WTC11 (cell line): ENCODE measurements around the gene PINK1. TPM values are rescaled to one million over a fixed set of nuclear protein-coding genes. Genes with fewer than 3 reads are reported as not detected.

Experiments used
- ARID4B ChIP-seq: sonication (generic); formaldehyde crosslinking; IDR thresholded peaks from 2 replicates; pipeline ENCODE4 v1.8.0; 2023; ENCODE audit warnings: missing genetic modification reagents, mild to moderate bottlenecking, borderline replicate concordance
- ATF1 ChIP-seq: sonication (generic); formaldehyde crosslinking; IDR thresholded peaks from 2 replicates; pipeline ENCODE4 v1.8.1; 2023; ENCODE audit warnings: mild to moderate bottlenecking, moderate library complexity, missing genetic modification reagents
- CBFB ChIP-seq: sonication (generic); formaldehyde crosslinking; IDR thresholded peaks from 2 replicates; pipeline ENCODE4 v1.8.1; 2022; ENCODE audit warnings: mild to moderate bottlenecking, low read depth, missing genetic modification reagents
- ERG ChIP-seq: fragments of 250-450 bp; sonication (Bioruptor Pico); IDR thresholded peaks from 2 replicates; pipeline ENCODE4 v1.8.0; 2021; ENCODE audit warnings: mild to moderate bottlenecking
- ESRRA ChIP-seq: sonication (generic); formaldehyde crosslinking; IDR thresholded peaks from 2 replicates; pipeline ENCODE4 v1.8.1; 2022; ENCODE audit warnings: mild to moderate bottlenecking, missing genetic modification reagents, borderline replicate concordance
- GTF2I ChIP-seq: fragments of 250-450 bp; sonication (Bioruptor Pico); conservative IDR thresholded peaks from 2 replicates; pipeline ENCODE4 v1.4.0; 2021; ENCODE audit warnings: mild to moderate bottlenecking
- HMGXB4 ChIP-seq: sonication (generic); formaldehyde crosslinking; IDR thresholded peaks from 2 replicates; pipeline ENCODE4 v1.8.1; 2023; ENCODE audit warnings: mild to moderate bottlenecking, moderate library complexity, missing genetic modification reagents
- IRF1 ChIP-seq: sonication (generic); formaldehyde crosslinking; IDR thresholded peaks from 2 replicates; pipeline ENCODE4 v1.8.0; 2023; ENCODE audit warnings: missing genetic modification reagents
- IRF2 ChIP-seq: sonication (generic); formaldehyde crosslinking; IDR thresholded peaks from 2 replicates; pipeline ENCODE4 v1.8.0; 2022; ENCODE audit warnings: low read depth, missing genetic modification reagents, borderline replicate concordance
- JAZF1 ChIP-seq: fragments of 250-450 bp; sonication (Bioruptor Pico); IDR thresholded peaks from 2 replicates; pipeline ENCODE4 v1.9.0; 2021; ENCODE audit warnings: moderate library complexity, mild to moderate bottlenecking, inconsistent platforms
- MAX ChIP-seq: sonication (generic); formaldehyde crosslinking; IDR thresholded peaks from 2 replicates; pipeline ENCODE4 v1.8.0; 2022; ENCODE audit warnings: mild to moderate bottlenecking, missing genetic modification reagents
- MXD4 ChIP-seq: fragments of 250-450 bp; sonication (Bioruptor Pico); IDR thresholded peaks from 2 replicates; pipeline ENCODE4 v1.8.0; 2021; ENCODE audit warnings: mild to moderate bottlenecking, moderate library complexity, borderline replicate concordance
- MYBL2 ChIP-seq: sonication (generic); formaldehyde crosslinking; IDR thresholded peaks from 2 replicates; pipeline ENCODE4 v1.8.1; 2023; ENCODE audit warnings: mild to moderate bottlenecking, moderate library complexity, missing genetic modification reagents
- NFATC4 ChIP-seq: fragments of 250-450 bp; sonication (Bioruptor Pico); IDR thresholded peaks from 2 replicates; pipeline ENCODE4 v1.9.0; 2021; ENCODE audit warnings: mild to moderate bottlenecking
- NR3C1 ChIP-seq: sonication (generic); formaldehyde crosslinking; conservative IDR thresholded peaks from 2 replicates; pipeline ENCODE4 v1.8.1; 2023; ENCODE audit warnings: low read depth, mild to moderate bottlenecking, missing genetic modification reagents
- PREB ChIP-seq: sonication (generic); formaldehyde crosslinking; IDR thresholded peaks from 2 replicates; pipeline ENCODE4 v1.8.1; 2022; ENCODE audit warnings: mild to moderate bottlenecking, missing genetic modification reagents, moderate library complexity, borderline replicate concordance
- PRRX2 ChIP-seq: fragments of 250-450 bp; sonication (Bioruptor Pico); IDR thresholded peaks from 2 replicates; pipeline ENCODE4 v1.8.0; 2021; ENCODE audit warnings: mild to moderate bottlenecking
- SOX15 ChIP-seq: fragments of 250-450 bp; sonication (Bioruptor Pico); IDR thresholded peaks from 2 replicates; pipeline ENCODE4 v1.9.0; 2021; ENCODE audit warnings: mild to moderate bottlenecking
- TCF7 ChIP-seq: sonication (generic); formaldehyde crosslinking; IDR thresholded peaks from 2 replicates; pipeline ENCODE4 v1.8.0; 2022; ENCODE audit warnings: mild to moderate bottlenecking, low read depth, missing genetic modification reagents, moderate library complexity
- USF2 ChIP-seq: sonication (generic); formaldehyde crosslinking; IDR thresholded peaks from 2 replicates; pipeline ENCODE4 v1.8.1; 2023; ENCODE audit warnings: mild to moderate bottlenecking, missing genetic modification reagents, moderate library complexity
- ZBTB21 ChIP-seq: sonication (generic); formaldehyde crosslinking; IDR thresholded peaks from 2 replicates; pipeline ENCODE4 v1.8.1; 2023; ENCODE audit warnings: mild to moderate bottlenecking, missing genetic modification reagents, borderline replicate concordance
- ZMAT4 ChIP-seq: fragments of 250-450 bp; sonication (Bioruptor Pico); IDR thresholded peaks from 2 replicates; pipeline ENCODE4 v1.9.0; 2021; ENCODE audit warnings: mild to moderate bottlenecking
- ZNF263 ChIP-seq: sonication (generic); formaldehyde crosslinking; IDR thresholded peaks from 2 replicates; pipeline ENCODE4 v1.8.1; 2022; ENCODE audit warnings: low read depth, mild to moderate bottlenecking, moderate library complexity, missing genetic modification reagents
- ZNF416 ChIP-seq: fragments of 250-450 bp; sonication (Bioruptor Pico); IDR thresholded peaks from 2 replicates; pipeline ENCODE4 v1.9.0; 2021; ENCODE audit warnings: mild to moderate bottlenecking, inconsistent platforms
- ZNF423 ChIP-seq: fragments of 250-450 bp; sonication (Bioruptor Pico); IDR thresholded peaks from 2 replicates; pipeline ENCODE4 v2.1.2; 2022; ENCODE audit warnings: mild to moderate bottlenecking, moderate library complexity
- ZNF512 ChIP-seq: sonication (generic); formaldehyde crosslinking; IDR thresholded peaks from 2 replicates; pipeline ENCODE4 v1.8.1; 2022; ENCODE audit warnings: missing genetic modification reagents, borderline replicate concordance
- ZNF671 ChIP-seq: fragments of 250-450 bp; sonication (Bioruptor Pico); IDR thresholded peaks from 2 replicates; pipeline ENCODE4 v1.8.0; 2021; ENCODE audit warnings: mild to moderate bottlenecking
- total RNA-seq: library from RNA; stranded (reverse); gene quantifications from 3 replicates; pipeline ENCODE4 v1.2.3, GENCODE V29; 2021

Gene PINK1
- total RNA-seq, 1 experiment from 2014 or later: 47.7 TPM

GRCh38 chr1:20633190-20634064, at the start of gene PINK1 (continued):
- TF ChIP-seq NFATC4 (CRISPR knock-in tag) (no peak), ZBTB21 (CRISPR knock-in tag) (no peak), ARID4B (no peak; the same call in 1 of the 2 replicates), ZNF416 (CRISPR knock-in tag) (no peak), SOX15 (CRISPR knock-in tag) (no peak), GTF2I (CRISPR knock-in tag) (no peak), ZNF263 (CRISPR knock-in tag) (no peak), JAZF1 (CRISPR knock-in tag) (no peak), MAX (CRISPR knock-in tag) (peak; percentile 94), ZNF423 (CRISPR knock-in tag) (no peak), MXD4 (CRISPR knock-in tag) (no peak), ATF1 (CRISPR knock-in tag) (no peak), HMGXB4 (no peak), CBFB (CRISPR knock-in tag) (peak; percentile 44; the same call in 1 of the 2 replicates), IRF1 (CRISPR knock-in tag) (no peak), ERG (CRISPR knock-in tag) (no peak), ZMAT4 (CRISPR knock-in tag) (no peak), PREB (CRISPR knock-in tag) (no peak), USF2 (peak; percentile 73), TCF7 (CRISPR knock-in tag) (no peak), PRRX2 (CRISPR knock-in tag) (no peak), ZNF512 (CRISPR knock-in tag) (no peak), MYBL2 (CRISPR knock-in tag) (no peak), ESRRA (no peak), NR3C1 (CRISPR knock-in tag) (no peak), ZNF671 (CRISPR knock-in tag) (no peak), IRF2 (CRISPR knock-in tag) (no peak)
